GM12872 (cell line): ENCODE measurements around the gene GMPPA.

Experiments
- TF ChIP-seq, protein P1 (sequence below): IDR thresholded peaks from 3 replicates; pipeline ENCODE4 v1.5.1; 2011; ENCODE audit warnings: low read depth, mild to moderate bottlenecking, low read length, moderate library complexity; ENCODE audit not compliant: insufficient read depth

GMPPA gene

DNA sequence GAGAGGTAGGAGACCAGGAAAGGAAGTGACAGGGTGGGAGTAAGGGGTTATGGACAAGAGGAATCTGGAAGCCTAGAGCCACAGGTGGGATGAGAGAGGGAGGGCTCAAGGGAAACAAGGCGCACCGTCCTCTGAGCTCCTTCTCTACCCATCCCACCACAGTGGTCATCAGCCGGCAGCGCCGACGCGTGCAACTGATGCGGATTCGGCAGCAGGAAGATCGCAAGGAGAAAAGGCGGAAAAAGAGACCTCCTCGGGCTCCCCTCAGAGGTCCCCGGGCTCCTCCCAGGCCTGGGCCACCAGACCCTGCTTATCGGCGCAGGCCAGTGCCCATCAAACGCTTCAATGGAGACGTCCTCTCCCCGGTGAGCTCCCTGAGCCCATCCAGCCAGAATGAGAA lies 50.3 kb downstream of the GMPPA start:
- TF ChIP-seq, protein P1, sequence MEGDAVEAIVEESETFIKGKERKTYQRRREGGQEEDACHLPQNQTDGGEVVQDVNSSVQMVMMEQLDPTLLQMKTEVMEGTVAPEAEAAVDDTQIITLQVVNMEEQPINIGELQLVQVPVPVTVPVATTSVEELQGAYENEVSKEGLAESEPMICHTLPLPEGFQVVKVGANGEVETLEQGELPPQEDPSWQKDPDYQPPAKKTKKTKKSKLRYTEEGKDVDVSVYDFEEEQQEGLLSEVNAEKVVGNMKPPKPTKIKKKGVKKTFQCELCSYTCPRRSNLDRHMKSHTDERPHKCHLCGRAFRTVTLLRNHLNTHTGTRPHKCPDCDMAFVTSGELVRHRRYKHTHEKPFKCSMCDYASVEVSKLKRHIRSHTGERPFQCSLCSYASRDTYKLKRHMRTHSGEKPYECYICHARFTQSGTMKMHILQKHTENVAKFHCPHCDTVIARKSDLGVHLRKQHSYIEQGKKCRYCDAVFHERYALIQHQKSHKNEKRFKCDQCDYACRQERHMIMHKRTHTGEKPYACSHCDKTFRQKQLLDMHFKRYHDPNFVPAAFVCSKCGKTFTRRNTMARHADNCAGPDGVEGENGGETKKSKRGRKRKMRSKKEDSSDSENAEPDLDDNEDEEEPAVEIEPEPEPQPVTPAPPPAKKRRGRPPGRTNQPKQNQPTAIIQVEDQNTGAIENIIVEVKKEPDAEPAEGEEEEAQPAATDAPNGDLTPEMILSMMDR = no peak

DNA sequence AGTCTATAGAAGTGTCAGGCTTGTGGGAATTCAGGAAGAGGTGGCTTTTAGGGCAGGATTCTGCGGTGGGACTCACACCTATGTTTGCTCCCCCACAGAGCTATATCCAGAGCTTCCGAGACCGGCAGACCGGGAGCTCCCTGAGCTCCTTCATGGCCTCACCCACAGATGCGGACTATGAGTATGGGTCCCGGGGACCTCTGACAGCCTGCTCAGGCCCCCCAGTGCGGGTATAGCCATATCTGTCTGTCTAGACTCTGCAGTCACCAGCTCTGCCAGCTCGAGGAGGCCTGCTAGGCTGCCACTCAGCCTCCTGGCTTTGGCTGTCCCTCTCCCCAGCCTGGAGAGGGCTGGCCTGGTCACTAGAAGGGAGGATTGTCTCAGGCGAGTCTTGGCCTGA lies 50.9 kb downstream of the GMPPA start:
- TF ChIP-seq, protein P1 = no peak

DNA sequence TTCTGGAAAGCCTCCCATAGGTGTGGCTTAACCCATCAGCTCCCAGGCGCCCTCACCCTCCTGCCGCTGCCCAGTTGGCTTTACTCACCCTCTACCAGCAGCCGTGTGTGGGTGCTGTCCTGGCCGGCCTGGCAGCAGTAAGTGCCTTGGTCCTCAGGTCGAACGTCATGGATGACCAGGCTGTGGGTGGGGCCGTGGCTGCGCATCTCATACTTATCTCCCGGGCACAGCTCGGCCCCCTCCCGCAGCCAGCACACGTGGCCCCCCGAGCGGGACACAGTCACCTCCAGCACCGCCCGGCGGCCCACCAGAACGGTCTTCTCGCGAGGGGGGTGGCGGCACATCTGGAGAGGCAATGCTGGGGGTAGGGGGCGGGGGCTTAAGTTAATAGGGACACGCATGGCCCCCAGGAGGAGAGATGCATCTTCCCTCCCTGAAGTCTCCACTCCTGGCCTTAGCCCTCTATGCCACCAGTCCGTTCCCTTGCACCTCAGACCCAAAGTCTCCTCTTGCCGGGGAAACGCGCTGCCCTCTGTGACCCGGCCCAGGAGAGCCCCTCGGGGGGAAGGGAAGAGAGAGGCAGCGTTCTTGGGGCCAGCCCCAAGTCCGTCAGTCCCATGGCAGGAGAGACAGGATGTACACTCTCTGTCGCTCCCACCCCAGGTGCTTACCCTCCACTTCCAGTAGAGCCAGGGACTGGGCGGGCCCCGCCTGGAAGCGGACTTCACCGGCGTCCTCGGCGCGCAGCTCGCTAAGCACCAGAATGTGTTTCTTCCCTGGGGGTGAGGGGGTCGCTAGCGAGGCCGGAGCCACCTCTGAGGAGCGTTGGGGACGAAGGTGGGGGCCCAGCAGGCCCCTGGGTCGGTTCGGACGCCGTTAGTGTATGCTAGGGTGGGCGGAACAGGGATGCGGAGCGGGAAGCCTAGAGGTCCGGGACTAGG lies 53.0 kb downstream of the GMPPA start:
- TF ChIP-seq, protein P1 = no peak

DNA sequence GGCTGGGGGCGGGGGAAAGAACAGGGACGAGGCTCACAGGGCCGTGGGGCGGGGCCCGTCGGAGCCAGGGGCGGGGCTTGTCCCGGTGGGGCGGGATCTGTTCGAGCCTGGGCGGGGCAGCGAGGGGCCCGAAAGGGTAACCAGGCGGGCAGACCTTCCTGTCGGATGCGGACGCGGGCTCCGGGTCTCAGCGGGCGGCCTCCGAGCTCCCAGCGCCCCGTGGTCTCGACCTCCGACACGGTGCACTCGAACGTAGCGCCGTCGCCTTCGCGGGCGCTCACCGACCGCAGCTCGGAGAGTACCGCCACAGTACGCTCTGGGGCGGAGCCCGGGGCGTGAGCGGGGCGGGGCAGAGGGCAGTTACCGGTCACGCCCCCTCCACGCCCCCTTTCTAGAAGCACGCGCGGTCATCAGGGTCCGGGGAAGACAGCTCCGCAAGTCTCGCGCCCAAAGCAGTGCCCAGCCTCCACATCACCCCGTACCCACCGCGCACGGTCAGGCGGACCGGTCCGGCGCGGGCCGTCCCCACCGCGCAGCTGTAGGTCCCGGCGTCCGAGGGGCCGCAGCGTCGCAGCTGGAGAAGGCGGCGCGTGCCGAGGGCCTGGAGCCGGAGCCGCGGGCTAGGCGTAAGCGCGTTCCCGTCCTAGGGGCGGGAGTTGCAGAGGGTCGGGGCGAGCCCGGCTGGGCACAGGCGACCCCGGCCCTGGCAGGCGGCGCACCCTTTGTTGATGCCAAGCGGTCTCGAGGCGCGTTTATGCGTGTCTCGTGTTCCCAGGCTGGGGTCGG lies 53.9 kb downstream of the GMPPA start:
- TF ChIP-seq, protein P1 = no peak

DNA sequence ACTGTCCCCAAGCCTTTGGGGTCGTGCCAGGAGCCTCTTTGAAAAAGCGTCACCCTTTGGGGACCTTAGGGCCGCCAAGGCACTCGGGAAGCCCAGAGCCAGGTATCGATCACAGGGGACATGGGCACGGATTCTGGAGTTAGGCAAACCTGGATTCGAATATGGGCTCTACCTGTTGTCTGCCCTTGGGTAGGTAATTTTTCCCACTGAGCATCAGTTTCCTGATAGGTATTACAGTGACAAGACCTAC lies 54.4 kb downstream of the GMPPA start:
- TF ChIP-seq, protein P1 = no peak

DNA sequence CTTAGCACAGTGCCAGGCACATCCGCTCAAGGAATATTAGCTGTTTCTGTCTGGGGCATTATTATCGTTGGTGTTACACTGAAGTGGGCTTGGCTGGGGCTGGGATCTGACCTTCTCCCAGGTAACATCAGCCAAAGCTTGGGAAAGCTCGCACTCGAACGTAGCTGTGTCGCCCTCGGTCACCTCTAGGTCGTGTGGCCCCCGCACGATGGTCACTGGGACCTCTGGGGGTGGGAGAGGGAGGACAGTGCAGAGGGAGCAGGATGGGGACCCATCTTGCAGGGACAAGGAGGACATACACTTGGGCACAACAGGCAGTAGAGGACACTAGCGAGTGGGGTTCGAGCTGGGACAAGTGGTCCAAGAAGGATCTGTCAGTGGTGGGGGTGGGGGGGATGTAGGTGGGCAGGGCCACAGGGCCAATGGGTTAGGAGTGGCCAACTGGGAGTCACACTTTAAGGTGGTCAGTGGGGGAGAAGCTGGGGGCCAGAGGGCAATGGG lies 54.8 kb downstream of the GMPPA start:
- TF ChIP-seq, protein P1 = no peak

DNA sequence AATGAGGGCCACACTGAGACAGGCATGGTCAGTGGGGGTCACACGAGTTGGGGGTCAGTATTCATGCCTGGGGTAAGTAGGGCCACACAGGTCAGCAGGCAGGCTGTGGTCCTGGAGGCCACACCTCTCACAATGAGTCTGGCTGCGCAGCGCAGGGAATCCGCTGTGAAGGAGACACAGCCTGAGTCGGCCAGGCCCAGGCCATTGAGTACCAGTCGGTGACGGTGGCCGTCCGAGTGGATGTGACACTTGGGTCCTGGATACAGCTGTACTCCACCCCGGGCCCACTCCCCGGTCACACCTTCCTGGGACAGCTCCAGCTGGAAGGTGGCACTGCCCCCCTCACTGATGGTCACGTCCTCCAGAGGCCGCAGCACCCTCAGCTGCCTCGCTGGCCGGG lies 55.7 kb downstream of the GMPPA start:
- TF ChIP-seq, protein P1 = no peak
